GM04504 (cell line): Measurements from ENCODE around the gene SLC26A9.

Source experiments
- DNase-seq: peaks from one replicate; pipeline ENCODE4 v3.0.0-alpha.2; 2012; ENCODE audit warnings: low read depth

Gene SLC26A9

GRCh38 chr1:205972491-205973168, 29.4 kb upstream of the SLC26A9 start:
- DNase-seq = no peak

- DNase-seq = no peak
Observed at GRCh38 chr1:205972081-205972480, 28.8 kb upstream of the SLC26A9 start.

DNA sequence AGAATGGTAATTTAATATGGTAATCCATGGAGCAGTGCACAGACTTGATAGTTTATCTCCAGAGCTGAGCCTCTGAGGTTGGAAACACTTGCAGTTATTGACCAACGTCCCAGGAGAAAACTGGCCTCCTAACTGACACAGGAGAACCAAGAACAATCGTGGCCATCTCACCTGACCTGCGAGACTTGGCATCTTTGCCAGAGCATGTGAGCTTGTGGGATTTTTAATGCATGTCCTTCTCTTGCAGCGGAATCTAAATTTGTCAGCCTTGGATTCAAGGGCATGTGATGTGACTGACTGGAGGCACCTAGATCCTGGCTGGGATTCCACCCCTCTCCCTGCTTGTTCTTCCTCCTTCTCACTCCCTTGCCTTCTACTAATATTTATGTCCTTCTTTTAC, 27.8 kb upstream of the SLC26A9 start:
- DNase-seq = no peak

- no peak for DNase-seq
Observed at GRCh38 chr1:205970486-205970885, 27.2 kb upstream of the SLC26A9 start.

DNA sequence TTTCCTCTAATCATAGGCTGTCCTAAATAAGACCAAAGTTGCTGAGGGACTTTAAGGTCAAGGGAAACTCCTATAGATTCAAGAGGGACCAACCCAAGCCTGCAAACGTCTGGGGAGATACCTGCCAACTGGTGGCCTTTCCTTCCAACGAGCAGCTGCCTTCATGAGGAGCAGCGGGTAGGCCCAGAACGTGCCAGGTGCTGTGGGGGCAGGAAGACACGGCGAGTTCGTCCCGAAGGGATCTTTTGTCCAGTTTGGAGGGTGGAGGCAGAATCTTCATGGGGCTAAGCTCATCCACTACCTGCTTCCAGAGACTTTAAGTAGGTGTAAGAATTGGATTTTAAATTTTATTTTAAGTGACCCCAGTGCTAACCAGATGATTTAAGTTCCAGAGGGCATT, 26.0 kb upstream of the SLC26A9 start:
- no peak for DNase-seq

DNA sequence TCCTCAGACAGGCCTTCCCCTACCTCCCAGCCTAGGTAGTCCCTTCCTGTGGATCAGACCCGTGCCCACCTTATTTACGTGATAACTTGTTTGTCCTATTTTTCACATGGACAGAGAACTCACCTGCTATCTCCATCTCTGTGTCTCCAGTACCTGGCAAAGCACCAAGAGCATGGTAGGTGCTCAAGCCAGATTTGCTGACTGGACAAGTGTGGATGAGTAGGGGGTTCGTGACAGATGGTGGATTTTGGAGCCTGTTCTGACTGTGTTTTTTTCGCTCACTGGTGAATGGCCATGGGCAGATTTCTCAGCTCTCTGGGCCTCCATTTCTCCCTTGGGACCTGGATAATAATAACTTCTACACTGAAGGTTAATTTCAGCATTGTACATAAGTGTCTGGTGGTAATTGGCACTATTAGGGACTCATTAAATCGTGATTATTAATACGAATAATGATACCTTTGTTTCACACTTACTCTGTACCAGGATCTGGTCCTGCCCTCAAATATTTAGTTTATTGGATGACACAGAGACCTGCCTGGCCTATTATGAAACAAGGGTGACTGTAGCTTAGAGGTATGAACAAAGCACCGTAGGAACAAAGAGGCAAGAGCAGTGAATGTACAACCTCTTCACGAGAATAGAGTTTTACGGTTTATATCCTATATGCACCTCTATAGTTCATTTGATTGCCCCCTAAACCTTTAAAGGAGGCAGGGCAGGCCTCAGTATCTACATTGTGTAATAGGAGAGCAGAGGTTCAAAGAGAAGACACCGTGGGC, 24.5 kb upstream of the SLC26A9 start:
- DNase-seq = no peak

DNA sequence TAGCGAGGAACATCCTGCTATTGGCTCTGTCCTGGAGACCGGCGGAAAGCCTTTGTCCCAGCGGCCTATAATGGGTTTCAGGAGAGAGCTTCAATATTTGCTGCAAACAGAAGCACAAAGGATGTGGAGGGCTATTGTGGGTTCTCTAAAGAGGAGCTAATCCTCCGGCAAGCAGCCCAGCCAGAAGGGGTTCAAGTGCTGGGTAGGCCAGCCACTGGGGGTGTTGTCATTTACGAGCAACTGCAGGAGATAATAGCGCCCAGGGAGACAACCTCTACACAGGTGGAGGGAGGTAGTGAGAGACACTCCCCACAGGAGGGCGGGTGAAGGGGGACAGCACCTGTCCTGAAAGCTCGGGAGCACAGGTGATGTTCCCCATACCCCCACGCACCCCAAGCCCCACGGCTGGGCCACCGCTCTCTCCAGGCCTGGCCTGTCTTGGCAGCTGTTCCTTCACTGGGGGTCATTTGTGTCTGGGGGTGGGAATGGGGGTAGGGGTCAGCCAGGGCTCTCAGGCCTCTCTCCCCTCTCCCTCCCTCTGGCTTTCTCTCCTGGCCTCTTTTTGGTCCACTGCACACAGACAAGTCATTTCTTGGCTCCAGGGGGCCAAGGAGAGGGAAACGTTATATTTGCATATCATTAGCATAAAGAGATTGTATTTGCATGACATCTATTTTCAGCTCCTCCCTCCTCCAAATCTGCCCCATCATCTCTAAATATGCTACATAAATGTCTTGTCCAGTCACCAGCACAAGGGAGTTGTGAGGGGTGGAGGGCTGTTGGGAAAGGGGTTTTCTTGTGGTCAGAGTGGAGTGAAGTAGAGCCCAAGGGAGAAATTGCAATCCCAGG, 22.0 kb upstream of the SLC26A9 start:
- DNase-seq = no peak

GRCh38 chr1:205963352-205964155, 20.3 kb upstream of the SLC26A9 start:
- peak; percentile 66 for DNase-seq

DNA sequence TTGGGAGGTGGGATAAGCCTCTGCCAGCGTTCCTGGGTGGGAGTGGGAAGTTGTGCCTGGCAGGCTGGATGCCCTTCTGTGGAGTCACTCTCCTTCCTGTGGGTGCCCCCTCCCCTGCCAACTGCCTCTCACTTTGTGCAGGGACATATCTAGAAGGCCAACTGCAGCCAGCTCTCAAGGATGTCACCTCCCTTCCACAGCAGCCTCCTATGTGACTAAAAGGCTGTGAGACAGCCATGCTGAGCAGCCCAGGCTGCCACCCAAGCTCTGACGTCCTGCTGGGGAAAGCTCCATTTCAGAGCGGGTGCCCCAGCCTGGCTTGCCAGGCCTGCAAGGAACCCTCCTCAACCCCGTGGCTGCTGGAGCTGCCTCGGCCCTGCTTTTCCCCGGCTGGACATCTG, 19.6 kb upstream of the SLC26A9 start:
- no peak for DNase-seq

- DNase-seq = no peak
Observed at GRCh38 chr1:205961991-205962820, 18.9 kb upstream of the SLC26A9 start.

DNA sequence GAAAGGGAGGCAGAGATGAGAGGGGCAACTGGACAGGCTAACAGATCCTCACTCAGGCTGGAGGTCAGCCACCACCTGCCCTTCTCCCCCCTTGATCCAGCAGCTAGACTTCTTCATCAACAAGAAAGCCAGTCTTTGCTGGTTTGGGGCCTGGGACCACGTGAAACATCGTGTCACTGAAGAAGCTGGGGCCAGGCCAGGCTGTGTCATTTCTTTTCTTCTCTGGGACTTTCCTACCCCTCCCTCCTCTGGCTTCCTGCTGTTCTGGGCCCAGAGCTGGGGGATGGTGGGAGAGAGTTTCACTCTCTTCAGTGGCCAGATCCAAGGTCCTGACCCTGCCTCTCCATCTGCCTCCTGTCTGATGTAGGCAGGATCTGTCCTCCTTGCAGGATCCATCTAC, 18.1 kb upstream of the SLC26A9 start:
- no peak for DNase-seq

DNA sequence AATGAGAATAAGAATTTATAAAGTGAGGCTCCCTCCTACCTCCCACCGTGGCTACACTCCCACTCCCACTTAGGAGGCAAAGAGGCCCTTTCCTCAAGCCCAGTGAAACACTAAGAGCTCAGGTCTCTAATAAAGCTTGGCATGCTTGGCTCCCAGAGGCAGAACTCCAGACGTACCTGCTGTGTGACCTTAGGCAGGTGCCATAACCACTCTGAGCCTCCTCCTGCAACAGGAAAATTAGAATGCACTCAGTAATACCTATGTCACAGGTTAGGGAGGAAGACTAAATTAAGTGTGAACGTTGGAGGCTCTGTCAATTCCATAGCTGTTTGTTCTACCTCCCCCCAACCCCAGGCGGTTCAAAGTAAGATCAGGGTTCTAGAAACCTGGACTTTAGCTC, 16.5 kb upstream of the SLC26A9 start:
- no peak for DNase-seq

DNA sequence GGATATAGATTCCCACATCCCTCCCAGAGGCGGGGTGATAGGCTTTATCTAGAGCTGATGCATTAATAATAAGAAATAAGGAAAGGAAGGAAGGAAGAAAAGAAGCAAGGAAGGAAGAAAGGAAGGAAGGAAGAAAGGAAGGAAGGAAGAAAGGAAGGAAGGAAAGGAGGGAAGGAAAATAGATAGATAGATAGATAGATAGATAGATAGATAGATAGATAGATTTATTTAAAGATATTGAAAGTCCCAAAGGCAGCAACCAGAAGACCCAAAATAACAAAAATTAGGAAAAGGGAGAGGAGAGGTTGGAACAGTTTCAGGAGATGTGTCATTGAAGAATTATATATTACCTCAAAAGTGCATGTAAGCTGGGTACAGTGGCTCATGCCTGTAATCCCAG, 12.2 kb upstream of the SLC26A9 start:
- DNase-seq = no peak

GRCh38 chr1:205954819-205955404, 11.7 kb upstream of the SLC26A9 start:
- DNase-seq = no peak

DNA sequence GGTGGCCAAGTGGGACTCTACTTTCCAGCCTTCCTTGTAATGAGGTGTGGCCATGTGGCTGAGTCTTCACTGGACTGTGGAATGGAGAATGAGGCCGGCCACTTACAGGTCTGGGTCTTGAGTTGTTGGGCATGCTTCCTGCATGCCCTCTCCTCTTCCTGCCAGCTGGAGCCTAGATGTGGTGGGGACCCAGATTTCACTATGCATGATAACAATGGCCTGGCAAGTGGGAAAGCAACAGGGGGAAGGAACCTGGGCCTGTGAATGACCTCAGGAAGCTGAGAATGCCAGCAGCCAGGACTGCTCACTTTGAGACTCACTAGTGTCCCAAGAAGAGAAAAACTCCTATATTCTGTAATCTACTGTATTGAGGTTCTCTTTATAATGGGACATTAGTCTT, 8.5 kb upstream of the SLC26A9 start:
- DNase-seq = no peak

DNA sequence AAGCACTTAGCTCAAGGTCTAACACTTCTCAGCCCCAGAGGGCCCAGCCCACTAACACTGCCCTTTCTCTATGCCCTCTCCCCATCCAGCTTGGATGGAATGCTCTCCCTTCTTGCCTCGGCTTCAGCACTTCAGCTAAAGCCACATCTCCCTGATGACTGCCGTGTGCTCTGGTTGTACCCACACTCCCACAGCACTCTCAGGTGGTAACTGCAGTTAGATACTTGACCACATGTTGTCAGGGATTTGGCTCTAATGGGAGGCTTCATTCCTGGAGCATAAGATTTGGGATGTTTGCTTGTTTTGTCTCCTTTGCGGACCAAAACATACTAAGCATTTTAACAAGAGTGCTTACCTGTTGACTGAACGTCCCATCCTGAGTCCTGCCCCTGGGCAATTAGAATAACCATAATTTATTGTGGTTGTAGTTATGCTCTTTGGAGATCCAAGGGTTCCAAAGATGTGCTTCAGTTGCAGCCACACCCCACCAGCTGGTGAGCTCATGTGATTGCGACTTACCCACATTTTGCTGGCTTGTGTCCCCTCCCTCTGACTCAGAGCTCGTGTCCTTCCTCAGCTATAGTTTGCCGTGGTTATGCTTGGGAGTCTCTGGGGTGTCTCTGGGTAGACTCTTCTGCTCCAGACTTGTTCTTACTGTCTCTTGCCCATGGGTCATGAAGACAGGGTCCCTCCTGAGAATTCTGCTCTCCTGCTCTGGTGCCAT, 7.7 kb upstream of the SLC26A9 start:
- peak; percentile 70 for DNase-seq

DNA sequence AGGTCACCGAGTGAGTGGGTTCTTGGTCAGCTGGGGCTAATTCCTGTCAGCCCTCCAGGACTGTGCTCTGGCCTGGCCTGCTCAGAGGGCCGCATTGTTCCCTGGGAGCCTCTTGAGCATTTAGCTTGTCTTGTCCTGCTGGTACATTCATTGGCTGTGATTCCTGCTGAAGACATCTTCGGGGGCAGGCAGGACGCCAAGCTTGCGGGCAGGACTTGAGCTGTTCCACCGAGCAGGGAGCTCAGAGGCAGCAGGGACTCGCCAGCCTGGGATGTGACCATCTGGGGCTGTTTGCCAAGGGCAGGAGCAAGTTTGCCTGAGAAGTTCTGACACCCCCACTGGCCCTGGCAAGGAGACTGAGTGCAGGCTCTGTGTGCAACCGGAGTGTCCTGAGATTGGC, 7.0 kb upstream of the SLC26A9 start:
- peak; percentile 73 for DNase-seq

GRCh38 chr1:205949753-205950152, 6.5 kb upstream of the SLC26A9 start:
- no peak for DNase-seq

GRCh38 chr1:205948886-205949285, 5.6 kb upstream of the SLC26A9 start:
- DNase-seq = no peak

DNA sequence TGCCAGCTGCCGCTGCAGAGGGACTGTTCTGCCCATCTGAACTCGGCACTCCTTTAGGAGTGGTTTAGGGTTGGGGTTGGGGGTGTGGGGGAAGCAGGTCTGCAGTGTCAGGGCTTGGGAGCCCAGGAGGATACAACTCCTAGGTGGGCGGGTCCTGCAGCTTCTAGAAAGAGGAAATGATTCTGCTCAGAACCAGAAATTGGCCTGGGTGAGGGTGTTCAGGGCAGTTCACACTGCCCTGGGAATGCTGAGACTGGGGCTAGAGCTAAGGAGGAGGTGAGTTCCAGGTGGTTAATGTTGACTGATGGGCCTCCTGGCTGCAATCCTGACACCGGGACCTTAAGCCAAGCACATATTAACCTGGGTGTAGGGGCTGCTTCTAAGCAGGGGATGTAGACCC, 4.8 kb upstream of the SLC26A9 start:
- no peak for DNase-seq
